HG03460 (cell line): Measurements from ENCODE around the gene IQGAP2.
"Not testable (repeated sequence)": the region's sequence is repeated elsewhere in the genome, so short reads cannot be mapped to it uniquely, and the experiment has no call there.

Experiments used
- ATAC-seq: cut with Tn5 transposase; IDR thresholded peaks from one replicate; pipeline ENCODE4 v1.9.1; 2021; ENCODE audit not compliant: unreplicated experiment

IQGAP2 gene

DNA sequence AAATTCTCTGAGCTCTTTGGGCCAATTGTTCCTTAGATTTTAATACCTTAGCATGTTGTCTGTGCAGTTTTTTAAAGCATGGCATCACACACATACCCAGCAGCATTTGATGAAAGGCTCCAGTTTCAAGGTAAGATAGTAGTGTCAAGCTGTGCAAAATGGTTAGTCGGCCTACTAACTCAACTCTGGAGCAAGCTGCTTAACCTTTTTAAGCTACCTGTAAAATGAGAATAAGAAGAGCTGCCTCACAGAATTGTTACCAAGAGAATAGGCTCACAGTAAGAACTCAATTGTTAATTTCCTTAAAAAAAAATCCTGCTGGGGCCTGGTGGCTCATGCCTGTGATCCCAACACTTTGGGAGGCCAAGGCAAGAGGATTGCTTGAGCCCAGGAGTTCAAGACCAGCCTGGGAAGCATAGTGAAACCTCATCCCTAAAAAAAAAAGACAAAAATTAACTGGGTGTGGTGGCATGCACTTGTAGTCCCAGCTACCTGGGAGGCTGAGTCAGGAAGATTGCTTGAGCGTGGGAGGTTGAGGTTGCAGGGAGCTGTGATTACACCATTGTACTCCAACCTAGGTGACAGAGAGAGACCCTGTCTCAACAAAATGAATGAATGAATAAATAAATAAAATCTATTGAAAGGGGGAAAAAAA is 96.5 kb downstream of the IQGAP2 start:
- ATAC-seq: no peak

DNA sequence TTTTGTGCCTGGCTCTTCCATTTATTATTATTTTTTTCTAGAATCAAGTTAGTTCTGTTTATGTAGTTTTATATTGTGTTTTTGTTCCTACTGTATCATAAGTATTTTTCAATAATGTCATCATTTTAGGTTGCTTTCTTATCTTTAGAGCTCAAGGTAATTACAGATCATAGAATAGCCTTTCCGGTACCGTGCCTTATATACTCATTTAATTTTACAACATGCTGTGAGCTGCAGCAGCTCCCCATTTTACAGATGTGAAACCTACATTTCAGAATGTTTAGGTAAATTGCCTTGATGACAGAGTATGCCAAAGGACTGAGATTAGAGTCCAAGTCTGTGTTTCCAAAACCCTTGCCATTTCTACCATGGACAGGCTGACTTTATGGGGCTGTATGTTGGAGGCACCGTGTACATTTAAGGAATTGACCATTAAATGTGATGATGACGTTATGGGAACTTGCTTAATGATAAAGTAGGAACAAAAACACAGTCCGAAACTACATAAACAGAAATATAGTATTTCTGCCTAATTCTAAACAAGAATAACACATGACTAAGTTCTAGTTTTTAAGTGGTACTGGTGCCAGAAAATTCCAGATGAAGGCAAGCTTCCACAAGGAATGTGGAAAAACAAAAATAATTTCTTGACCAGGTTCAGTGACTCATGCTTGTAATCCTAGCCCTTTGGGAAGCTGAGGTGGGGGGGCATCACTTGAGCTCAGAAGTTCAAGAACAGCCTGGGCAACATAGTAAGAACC is 97.7 kb downstream of the IQGAP2 start:
- no peak for ATAC-seq

DNA sequence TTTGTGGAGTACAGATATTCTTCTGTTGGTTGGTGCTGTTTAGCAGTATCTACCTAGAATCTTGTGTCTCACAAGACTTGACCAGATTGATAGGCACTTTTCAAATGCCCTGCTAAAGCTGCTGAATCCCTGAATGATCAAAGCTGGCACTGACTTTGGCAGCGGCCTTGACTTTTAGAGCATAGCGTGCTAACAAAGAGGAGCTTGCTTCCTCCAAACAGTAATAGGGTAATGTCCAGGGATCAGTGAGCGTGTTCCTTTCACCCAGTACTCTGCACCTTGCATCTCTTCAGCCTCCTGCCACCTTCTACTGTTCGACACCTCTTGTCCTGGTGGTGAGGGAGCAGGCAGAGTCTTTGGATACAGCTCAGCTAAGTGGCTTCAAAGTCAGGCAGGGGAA is 100.8 kb downstream of the IQGAP2 start:
- ATAC-seq: no peak

DNA sequence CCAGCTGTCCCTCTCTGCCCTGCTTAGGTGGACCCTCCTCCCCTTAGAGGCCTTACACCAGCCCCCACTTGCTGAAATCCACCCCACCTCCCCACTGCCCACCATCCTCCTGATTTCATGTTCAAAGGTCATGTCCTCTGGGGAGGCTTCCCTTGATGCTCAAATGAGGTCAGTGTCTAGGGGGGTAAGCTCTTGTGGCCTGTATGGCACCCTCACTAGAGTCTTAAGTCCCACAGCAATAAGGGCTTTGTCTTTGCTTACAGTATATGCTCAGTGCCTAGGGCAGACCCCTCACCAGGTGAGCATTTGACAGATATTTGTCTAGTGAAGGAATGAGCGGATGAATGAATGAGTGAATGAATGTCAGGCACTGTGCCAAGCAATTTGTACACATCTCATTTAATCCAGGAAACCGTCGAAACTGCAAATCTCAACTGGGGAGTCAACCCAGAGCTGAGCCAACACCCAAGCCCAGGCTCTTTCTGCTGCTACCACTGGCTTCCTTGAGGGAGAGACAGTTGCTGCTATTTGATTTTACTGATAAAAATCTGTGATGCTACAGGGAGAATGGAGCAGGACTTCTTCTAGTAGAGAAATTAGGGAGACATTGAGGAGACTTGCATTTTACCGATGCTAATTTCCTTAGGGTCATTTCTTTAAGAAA is 101.9 kb downstream of the IQGAP2 start:
- ATAC-seq: no peak

DNA sequence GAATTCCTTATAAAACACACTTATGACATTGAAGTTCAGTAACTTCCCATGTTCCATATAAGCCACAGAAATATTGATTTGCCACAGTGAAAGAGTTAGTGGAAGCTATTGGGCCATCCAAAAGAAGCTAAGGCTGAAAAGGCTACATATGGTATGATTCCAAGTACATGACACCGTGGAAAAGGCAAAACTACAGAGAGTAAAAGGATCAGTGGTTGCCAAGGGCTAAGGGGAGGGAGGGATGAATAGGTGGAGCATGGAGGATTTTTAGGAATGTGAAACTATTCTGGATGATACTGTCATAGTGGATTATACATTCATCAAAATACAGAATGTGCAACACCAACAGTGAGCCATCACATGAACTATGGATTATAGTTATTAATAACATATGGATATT is 110.4 kb downstream of the IQGAP2 start:
- ATAC-seq: no peak

DNA sequence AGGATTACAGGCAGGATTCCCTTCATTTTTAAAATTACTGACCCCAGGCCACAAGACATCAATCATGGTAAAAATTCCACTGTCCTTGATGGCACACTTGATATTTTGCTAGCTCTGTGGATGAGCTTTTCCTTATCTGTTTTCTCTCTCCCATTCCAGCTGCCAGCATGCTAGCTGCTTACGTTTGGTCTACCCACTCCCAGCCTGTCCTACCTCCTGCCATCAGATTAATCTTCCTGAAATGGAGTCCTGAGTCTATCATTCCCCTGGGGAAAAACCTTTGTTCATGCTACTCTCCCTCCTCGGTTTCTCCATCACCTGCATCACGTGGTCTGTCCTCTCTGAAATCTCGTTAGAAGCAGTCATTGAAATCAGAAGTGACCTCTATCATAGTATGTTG is 111.2 kb downstream of the IQGAP2 start:
- no peak for ATAC-seq

DNA sequence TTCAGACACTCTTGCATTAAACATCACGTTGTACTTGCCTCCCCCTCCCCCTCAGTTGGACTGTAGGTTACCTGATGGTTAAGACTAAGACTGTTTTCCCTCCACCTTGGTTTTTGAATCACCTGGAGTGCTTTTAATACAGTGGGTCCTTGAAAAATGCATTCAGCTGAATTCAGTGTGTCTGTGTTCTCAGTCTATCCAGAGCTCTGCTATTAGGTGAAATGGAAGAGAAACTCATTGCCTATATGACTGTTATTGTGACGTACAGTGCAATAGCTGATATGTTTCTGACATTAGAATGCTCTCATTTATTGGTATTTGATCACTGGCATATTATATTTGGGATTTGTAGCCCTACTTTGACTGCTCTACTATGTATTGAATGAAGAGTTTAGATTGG is 111.6 kb downstream of the IQGAP2 start:
- ATAC-seq: no peak

DNA sequence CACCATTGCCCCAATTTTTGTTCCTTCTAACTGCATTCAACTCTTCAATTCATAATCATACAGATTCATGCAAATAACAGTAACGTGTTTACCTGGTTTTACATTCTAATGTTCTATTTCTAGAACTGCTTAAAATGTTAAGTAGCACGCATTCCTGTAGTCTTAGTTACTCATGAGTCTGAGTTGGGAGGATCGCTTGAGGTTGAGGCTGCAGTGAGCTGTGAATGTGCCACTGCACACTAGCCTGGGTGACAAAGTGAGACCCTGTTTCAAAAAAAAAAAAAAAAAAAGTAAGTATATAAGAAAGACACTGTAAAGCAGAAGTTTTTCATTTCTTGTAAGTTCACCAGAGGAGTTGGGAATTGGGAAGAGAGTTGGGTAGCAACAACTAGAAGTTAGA is 114.2 kb downstream of the IQGAP2 start:
- ATAC-seq: no peak

DNA sequence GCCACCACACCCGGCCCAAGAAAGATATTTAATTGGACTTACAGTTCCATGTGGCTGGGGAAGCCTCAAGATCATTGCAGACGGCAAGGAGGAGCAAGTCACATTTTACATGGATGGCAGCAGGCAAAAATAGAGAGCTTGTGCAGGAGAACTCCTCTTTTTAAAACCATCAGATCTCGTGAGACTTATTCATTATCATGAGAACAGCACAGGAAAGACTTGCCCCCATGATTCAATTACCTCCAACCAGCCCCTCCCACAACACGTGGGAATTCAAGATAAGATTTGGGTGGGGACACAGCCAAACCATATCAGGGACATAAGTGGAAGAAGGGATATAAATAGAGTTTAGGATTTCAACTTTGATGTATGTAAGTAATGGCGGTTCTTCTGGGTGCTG is 115.2 kb downstream of the IQGAP2 start:
- ATAC-seq: not testable (repeated sequence)

DNA sequence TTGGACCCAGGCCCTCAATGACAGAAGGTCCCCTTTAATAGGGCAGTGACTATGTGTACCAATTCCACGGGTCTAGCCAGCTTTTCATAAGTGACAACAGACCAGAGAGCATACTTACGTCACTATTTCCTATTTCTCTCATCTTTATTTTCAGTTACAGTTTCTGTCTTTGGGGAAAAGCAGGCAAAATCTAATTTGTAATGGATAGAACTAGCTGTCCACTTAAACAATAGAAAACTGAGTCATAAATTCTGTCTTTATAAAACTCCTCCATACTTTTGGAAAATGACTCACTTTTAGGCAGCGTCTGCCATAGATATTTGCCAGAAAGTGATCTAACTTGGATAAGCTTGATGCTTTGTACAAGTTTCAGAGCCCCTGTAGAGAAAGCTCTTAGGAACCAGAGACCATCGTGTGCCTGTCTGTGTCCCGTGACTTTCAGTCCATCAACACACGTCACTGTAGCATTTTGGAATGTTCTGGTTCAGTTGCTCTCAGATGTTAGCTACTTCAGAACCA is 118.2 kb downstream of the IQGAP2 start:
- no peak for ATAC-seq

DNA sequence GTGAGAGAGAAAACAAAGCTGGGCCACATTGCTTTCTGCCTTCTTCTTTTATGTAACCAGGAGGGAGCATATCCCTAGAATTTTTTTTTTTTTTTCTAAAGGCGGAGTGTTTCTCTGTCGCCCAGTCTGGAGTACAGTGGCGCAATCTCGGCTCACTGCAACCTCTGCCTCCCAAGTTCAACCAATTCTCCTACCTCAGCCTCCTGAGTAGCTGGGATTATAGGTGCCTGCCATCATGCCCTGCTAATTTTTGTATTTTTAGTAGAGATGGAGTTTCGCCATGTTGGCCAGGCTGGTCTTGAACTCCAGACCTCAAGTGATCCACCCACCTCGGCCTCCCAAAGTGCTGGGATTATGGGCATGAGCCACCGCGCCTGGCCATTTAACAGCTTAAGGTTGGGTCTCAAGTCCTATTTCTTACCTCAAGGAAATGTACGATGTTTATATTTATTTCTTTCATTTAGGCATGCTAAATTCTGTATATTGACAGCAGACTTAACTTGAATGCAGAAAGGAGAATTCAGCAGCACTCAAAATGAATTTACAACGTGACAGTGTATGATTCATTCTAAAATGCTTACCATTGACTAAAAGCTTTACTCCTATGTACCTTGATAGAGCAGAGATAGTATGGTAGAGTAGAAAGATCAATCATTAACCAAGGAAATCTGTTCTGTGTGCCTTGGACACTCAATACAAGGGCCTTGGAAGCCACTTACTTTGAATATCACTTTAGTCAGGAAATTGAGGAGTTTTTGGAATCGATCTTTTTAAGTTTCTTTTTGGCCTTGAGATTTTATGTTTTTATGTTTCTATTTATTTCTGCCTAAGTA is 119.2 kb downstream of the IQGAP2 start:
- ATAC-seq: no peak

DNA sequence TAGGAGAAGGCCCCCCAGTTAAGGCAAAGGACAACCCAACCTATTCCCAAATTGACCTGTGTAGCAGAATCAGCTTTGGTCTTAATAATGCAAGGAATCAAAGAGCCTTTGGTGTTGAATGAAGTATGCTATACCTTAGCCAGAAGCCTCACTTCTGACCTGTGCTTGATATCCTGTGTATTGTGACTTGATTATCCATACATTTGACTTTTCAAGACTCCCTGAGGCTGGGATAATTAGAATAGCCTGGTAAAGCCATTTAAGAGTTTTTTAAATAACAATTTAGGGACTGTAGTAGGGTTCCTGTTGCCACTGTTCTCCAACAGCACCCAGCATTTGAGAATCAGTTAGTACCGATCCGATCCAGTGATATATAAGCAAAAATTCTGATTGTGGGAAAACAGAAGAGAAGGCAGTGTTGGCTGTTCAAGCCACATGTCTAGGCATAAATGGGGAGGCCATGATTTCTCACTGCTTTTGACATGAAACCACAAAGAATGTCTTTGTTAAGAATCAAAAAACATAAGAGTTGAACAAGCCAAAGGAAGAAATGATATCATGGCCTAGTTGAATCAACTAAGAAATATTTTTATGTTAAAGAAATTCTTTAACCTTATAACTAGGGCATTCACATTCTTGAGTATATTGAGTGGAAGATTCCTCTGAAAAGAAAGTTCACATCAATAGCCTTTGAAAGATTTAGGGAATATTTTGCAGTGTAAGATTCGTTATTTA is 121.2 kb downstream of the IQGAP2 start:
- no peak for ATAC-seq

DNA sequence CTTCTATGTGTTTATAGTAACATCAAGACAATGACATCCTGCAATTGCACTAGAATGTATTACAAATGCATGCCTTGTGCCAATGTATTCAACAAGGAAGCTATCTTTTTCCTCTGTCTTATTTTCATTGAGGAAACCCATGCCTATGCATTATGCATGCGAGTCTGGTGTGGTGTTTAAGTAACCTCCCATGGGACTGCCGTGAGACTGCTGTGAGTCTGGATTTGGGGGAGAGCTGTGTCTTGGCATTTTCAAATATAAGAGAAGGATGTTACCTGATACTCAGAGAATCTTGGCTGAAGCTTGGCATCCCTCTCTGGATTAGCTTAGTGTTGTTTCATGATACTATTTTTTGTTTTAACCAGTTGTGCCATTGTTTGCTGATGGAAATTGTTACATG is 121.8 kb downstream of the IQGAP2 start:
- ATAC-seq: no peak

DNA sequence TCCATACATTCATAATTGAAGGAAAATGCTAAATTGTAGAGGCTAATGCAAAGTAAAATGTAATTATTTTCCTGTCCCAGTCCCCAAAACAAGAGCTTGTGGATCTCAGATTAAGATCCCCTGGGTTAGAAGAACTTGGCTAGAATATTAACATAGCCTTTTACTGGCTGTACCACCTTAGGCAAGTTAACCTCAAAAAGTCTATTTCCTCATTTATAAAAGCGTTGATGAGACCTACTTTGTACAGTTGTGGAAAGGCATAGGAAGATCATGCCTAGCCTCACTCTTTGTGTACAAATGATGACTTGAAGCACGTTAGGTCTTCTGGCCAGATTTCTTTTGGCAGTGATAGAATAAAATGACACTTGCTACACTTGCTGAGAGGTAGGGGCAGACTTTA is 122.9 kb downstream of the IQGAP2 start:
- no peak for ATAC-seq

DNA sequence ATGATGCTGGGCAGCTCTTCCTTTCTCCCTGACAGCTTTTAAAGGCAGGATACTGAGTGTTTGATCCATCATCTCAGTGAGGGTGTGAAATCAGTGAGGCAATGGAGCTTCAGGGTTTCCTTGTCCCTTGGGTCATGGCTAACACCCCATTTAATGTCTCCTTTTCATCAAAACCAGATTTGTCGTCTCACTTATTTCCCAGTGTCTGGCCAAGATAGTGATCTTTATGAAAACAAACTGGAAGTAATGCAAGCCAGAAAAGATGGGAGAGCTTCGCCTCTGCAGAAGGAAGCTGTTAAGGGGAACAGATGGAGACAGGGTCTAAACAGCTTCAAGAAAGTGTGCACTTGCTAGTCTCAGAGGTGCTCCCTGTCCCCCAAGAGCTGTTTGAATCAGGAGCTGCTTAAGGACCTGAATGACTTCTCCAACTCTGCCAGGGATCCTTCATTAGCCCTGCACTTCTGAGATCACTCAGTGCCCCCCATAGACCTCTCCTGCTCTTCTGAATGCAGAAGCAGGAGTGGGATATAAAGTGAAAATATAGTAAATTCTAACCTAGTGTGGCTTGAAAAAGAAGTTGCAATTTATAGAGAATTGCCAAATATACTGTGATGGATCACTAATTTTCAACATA is 124.0 kb downstream of the IQGAP2 start:
- no peak for ATAC-seq

DNA sequence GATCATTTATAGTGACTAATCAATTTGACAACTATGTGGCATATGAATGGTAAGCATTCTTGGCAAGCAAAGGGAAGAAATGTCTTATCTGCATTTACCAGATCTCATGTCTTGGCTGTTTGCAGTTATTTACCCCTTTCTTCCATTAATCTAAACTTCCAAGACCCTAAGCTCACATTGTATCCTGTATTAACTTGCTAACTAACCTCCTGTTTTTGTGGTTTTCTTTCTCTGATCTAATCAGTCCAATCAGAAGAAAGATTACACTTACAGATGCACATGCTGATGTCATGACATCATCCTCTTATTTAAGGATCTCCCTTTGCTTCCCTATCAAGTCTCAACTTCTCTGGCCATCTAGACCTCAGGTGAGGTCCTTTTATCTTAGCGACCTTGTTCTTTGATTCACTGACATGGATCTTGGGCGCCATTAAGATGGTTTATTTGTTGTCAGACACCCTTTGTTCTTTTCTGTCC is 124.6 kb downstream of the IQGAP2 start:
- ATAC-seq: no peak

DNA sequence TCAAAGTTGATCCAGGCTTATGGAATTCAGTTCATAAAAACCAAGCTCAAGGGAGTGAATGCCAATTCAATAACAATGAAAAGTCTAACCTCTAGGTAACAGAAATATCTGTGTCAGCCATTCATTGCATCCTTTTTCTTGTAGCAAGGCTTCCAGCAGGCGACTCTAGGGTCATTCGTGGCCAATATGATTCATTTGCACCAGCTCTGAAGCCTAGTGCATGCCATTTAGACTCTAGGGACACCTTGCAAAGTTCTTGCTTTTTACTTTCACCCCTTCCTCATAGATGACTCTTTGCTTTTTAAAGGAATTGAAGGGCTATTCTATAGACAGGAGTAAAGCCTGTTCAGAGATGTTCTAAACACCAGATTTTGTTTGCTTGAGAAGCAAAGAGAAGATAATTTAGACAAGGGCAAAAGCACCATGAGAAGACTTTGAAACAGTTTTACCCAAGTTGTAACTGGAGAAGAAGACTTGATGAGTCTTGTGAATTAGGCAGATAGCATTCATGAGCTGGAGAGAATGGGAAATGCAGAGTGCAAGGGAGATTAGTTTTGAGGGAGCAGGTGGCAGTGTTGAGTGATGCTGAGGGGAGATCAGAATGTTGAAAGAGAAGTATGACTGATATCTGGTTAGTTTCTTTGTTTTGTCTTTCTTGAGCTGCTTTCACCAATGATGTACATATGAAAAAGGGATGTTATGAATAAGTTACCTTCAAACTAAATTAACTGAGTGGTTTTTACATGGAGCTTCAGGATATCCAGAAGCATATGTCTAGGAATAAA is 125.7 kb downstream of the IQGAP2 start:
- ATAC-seq: no peak

DNA sequence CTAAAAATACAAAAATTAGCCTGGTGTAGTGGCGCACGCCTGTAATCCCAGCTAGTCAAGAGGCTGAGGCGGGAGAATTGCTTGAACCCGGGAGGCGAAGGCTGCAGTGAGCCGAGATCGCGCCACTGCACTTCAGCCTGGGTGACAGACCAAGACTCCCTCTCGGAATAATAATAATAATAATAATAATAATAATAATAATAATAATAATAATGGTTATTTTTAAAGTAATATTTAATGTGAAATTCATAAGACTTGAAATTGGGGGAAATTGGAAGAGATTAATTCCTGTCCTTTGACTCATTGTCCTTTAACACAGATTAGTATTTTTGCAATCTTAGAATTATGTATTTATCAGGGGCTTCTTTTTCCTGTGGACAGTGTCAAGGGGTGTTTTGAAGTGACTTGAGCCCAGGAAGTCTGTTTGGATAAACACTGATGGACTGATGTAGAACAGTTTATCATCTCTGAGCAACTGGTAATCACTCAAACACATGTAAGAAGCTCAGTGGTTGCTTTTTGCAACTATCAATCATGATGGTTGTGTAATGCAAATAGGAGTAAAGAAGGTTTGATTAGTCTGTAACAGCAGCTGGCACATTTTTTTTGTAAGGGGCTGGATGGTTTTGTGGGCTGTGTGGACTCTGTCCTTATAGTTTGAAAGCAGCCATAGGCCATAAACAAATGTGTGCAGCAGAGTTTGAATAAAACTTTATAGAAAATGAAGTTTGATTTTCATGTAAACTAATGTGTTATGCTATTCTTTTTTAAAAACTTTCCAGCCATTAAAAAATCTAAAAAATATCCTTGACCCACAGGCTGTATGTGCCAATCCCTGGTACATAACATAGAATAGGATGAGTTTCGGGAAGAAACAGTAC is 126.6 kb downstream of the IQGAP2 start:
- ATAC-seq: no peak
